Osteocyte (in vitro differentiated cells): Measurements from ENCODE around the gene DDA1. TPM values are rescaled to one million over a fixed set of nuclear protein-coding genes. Genes with fewer than 3 reads are reported as not detected.

Experiments
- DNase-seq: peaks from one replicate; pipeline ENCODE4 v3.0.0; 2021; ENCODE audit warnings: mixed read lengths; ENCODE audit not compliant: unreplicated experiment; ENCODE audit errors: extremely low spot score
- H3K27ac Mint-ChIP-seq: one replicate; pipeline ENCODE4 v1.8.0; 2021; ENCODE audit warnings: mild to moderate bottlenecking, mixed read lengths; ENCODE audit not compliant: unreplicated experiment
- H3K27me3 Mint-ChIP-seq: one replicate; pipeline ENCODE4 v1.8.0; 2021; ENCODE audit warnings: mixed read lengths; ENCODE audit not compliant: unreplicated experiment
- H3K36me3 Mint-ChIP-seq: one replicate; pipeline ENCODE4 v1.8.0; 2021; ENCODE audit warnings: mixed read lengths; ENCODE audit not compliant: unreplicated experiment
- H3K4me1 Mint-ChIP-seq: one replicate; pipeline ENCODE4 v1.8.0; 2021; ENCODE audit warnings: mixed read lengths; ENCODE audit not compliant: unreplicated experiment
- H3K4me3 Mint-ChIP-seq: one replicate; pipeline ENCODE4 v1.8.0; 2021; ENCODE audit warnings: mild to moderate bottlenecking, moderate library complexity, mixed read lengths; ENCODE audit not compliant: unreplicated experiment
- H3K9me3 Mint-ChIP-seq: one replicate; pipeline ENCODE4 v1.8.0; 2021; ENCODE audit warnings: mixed read lengths; ENCODE audit not compliant: unreplicated experiment
- total RNA-seq: library from RNA; stranded (reverse); gene quantifications from 2 replicates; pipeline ENCODE4 v1.2.1, GENCODE V29; 2021
- TF ChIP-seq, protein P1 (sequence below): fragments of 200-600 bp; sonication (generic); IDR thresholded peaks from 2 replicates; pipeline ENCODE4 v1.5.0; 2021; ENCODE audit warnings: antibody characterized with exemption, mild to moderate bottlenecking, moderate library complexity

The DDA1 gene
- total RNA-seq, 1 donor from 2014 or later: 50.0 TPM

- Mint-ChIP-seq H3K4me3 (no peak overlapping the region), H3K9me3 (no peaks in the 10 kb centered on the region), H3K27ac (no peak overlapping the region), H3K4me1 (no peaks in the 10 kb centered on the region), H3K27me3 (no peaks in the 10 kb centered on the region), H3K36me3 (peaks cover 23% of the 10 kb centered on the region)
- TF ChIP-seq, protein P1, sequence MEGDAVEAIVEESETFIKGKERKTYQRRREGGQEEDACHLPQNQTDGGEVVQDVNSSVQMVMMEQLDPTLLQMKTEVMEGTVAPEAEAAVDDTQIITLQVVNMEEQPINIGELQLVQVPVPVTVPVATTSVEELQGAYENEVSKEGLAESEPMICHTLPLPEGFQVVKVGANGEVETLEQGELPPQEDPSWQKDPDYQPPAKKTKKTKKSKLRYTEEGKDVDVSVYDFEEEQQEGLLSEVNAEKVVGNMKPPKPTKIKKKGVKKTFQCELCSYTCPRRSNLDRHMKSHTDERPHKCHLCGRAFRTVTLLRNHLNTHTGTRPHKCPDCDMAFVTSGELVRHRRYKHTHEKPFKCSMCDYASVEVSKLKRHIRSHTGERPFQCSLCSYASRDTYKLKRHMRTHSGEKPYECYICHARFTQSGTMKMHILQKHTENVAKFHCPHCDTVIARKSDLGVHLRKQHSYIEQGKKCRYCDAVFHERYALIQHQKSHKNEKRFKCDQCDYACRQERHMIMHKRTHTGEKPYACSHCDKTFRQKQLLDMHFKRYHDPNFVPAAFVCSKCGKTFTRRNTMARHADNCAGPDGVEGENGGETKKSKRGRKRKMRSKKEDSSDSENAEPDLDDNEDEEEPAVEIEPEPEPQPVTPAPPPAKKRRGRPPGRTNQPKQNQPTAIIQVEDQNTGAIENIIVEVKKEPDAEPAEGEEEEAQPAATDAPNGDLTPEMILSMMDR: no peak
- DNase-seq: no peak
Observed at GRCh38 chr19:17275441-17276175, 33.8 kb upstream of the DDA1 start.

DNA sequence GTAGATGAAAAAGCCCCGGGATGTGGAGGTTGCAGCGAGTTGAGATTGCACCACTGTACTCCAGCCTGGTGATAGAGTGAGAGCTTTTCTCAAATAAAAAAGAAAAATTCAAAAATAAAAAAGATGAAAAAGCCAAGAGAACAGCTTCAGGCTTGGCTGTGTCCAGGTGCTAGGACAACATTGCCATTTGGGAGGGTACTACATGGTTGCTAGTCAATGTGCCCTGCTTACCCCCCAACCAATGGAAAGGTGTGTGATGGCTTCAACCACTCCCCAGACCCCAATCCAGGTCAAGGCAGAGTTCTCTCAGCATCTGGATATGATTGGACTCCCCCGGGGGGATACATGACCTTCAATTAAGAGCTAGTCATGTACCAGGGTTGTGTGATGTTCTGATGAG, 29.9 kb upstream of the DDA1 start:
- peaks cover 13% of the 10 kb centered on the region for H3K36me3 Mint-ChIP-seq
- no peaks in the 10 kb centered on the region for H3K27me3 Mint-ChIP-seq
- H3K9me3 Mint-ChIP-seq: no peaks in the 10 kb centered on the region

DNA sequence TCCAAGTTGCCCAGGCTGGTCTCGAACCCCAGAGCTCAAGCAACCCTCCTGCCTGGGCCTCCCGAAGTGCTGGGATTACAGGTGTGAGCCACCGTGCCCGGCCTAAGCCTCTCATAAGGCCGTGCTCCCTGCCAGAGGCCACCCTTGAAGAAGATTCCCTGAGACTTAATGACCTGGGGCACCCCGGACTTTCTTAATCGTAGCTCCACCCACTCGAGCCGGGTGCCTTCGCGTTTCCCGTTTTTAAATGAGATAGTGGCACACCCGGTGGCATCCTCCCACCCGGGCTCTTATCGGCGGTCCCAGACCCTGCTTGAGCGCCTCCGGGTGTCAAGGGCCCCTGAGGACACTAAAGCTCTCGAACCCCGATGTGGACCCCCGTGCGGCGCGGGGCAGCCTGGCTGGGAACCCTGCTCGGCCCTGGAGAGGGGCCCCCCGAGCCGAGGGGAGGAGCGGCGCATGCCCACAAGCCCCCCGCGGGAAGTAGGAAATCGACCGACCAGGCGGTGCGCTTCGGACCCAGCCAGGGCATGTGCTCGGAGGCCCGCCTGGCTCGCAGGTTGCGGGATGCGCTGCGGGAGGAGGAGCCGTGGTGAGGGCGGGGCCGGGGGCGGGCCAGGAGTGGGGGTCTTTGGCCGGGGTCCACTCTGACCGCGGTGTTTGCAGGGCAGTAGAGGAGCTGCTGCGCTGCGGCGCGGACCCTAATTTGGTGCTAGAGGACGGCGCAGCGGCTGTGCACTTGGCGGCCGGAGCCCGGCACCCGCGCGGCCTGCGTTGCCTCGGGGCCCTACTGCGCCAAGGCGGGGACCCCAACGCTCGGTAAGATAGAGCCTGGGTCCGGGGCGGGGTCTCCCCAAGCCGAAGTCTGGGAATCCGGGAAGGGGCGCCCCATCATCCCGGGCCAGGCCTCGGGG, 27.7 kb upstream of the DDA1 start, which contains the start of gene ANKLE1:
Gene ANKLE1 (plus strand): TSS at position 511 of the 914 bp plus-strand sequence. CDS start 20 bp downstream, at position 531.
- Mint-ChIP-seq H3K27ac (no peak within 1 kb of the TSS), H3K27me3 (no peaks in the 10 kb centered on the region), H3K36me3 (peaks cover 4% of the 10 kb centered on the region), H3K4me1 (peaks cover 3% of the 10 kb centered on the region), H3K4me3 (peak within 1 kb of the TSS; percentile 65), H3K9me3 (no peaks in the 10 kb centered on the region)
- DNase-seq: no peak
- TF ChIP-seq, protein P1: no peak

More for the DNA sequence above, 29.9 kb upstream of the DDA1 start:
- Mint-ChIP-seq H3K4me3 (no peak overlapping the region), H3K4me1 (peaks cover 3% of the 10 kb centered on the region), H3K27ac (no peak overlapping the region)
- TF ChIP-seq, protein P1: no peak
- DNase-seq: no peak

GRCh38 chr19:17282488-17283125, 26.8 kb upstream of the DDA1 start:
- H3K27ac Mint-ChIP-seq: no peak overlapping the region
- peaks cover under 1% of the 10 kb centered on the region for H3K36me3 Mint-ChIP-seq
- TF ChIP-seq, protein P1: peak; percentile 96
- peaks cover 3% of the 10 kb centered on the region for H3K4me1 Mint-ChIP-seq
- H3K27me3 Mint-ChIP-seq: no peaks in the 10 kb centered on the region
- H3K9me3 Mint-ChIP-seq: no peaks in the 10 kb centered on the region
- H3K4me3 Mint-ChIP-seq: peak overlapping the region; percentile 65
- peak; percentile 95 for DNase-seq
